Activated gamma-delta T cell treated with anti-CD3 and anti-CD28 coated beads, Interleukin-2, amount 50 U/mL, for 16 hours (primary cell): Measurements from ENCODE around the gene IGSF9B.

Experiments used
- DNase-seq: peaks from one replicate; pipeline ENCODE4 v3.0.0-alpha.2; 2020; ENCODE audit warnings: low read depth

IGSF9B gene

DNA sequence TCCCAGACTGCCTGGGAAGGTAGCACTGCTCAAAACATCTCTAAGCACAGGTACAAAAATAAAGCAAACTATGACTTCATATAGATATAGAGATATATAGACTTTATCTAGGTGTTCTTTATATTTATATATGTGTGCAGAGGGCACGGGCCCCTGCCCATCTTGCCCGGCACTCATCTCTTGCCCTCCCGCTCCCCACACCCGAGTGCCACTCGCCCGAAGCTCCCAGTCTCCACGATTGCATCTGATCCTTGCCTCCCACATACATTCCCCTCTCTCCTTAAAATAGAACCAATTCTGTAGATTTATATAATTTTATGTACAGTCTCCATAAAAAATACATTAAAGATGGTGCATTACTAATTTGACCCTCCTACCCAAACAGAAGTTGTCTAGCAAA lies 55.5 kb downstream of the IGSF9B start:
- no peak for DNase-seq

DNA sequence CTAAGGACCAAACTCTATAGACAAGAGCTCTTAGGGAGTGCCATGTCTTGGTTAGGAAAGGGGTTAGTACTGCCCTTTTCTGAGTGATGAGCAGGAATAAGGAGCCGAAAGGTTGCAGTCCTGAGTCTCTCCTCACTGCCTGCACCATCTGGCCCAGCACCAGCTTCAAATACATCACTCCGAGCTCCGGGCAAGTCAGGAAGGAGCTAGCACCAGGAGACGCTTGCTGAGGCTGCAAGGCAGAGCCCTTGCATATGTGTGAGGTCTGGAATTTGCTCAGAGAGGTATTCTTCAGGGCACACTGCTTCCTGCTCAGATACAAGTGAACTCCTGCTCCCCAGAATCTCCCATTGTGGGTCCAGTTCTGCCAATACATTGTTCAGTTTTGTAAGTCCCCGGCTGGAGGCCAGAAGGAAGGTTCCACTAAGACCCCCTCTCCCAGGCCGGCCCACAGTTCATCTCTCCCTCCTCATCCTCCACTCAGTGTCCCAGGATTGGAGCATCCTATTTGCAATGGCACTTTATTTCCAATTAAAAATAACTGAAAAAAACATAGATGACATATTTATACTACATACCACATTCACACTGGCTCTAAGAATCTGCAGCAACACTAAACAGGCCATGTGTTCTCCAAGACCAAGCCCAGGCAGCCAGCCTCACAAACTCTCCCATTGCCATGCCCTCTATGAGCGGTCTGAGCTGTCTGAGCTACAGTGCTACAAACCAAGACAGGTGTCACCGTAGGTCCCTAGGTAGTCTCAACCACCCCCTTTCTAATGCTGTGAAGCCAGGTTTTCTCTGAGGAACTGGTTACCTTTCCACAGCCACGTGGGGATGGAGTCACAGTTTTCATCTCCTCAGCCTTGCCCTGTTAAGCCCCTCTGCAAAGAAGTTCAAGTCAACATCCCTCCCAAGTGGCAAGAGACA lies 56.3 kb downstream of the IGSF9B start:
- no peak for DNase-seq

DNA sequence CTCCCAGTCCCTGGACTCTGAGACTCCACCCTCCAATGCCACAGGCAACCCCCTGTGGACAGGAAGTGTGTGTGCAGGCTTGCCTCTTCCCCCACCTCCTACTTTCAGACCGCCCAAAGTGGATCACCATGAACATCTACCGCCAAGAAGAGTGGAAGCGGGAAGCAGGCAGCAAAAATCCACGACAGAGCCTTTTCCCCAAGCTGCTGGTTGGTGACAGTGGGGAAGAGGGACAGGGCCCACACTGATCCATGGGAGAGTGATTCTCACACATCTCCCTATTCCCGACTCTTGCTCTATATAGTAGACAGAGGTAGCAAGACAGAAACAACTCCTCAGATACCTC lies 58.0 kb downstream of the IGSF9B start:
- DNase-seq = no peak

DNA sequence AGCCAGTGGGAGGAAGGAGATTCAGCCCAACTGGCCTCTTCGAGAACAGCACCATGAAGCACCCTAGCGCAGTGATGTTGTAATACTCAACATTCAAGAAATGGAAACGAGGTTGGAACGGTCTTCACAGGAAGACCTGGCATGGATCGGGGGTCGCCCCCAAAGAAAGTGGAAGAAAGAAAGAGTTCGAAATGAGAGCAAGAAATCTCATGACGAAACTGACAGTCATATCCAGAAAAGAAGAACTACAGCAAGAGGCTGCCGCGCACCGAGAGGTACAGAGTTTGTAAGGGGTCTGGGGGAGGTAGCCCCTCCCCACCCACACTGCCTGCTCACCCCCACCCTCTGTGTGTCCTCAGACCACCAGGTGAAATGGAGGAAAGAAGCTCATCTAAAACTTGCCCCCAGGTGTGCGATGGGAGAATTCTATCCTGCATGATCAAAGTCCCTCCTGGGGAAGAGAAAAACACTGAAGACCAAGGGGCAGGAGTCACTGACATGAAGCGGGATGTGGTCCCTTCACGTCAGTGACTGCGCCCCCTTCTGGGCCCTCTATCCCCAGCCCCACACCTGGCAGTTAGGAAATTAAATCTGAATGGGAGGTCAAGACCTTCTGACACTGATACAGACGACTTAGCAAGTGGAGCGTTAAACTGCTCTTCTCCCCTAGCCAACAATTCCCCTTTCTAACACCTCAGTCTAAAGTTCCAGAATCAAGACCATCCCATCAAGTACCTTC lies 58.6 kb downstream of the IGSF9B start:
- no peak for DNase-seq

DNA sequence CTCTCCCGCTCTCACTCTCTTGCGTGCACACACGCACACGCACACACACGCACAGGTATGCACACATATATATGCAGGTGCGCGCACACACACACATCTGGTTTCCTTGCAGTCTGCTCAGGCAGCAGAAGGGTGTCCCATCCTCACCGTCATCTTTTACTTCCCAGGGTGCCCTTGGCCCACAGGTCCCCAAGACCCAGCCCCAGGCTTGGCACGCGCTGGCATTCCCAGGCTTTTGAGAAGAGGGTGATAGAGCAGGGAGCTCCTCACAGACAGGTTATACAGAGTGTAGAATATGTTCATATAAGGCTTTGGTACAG lies 59.5 kb downstream of the IGSF9B start:
- no peak for DNase-seq

DNA sequence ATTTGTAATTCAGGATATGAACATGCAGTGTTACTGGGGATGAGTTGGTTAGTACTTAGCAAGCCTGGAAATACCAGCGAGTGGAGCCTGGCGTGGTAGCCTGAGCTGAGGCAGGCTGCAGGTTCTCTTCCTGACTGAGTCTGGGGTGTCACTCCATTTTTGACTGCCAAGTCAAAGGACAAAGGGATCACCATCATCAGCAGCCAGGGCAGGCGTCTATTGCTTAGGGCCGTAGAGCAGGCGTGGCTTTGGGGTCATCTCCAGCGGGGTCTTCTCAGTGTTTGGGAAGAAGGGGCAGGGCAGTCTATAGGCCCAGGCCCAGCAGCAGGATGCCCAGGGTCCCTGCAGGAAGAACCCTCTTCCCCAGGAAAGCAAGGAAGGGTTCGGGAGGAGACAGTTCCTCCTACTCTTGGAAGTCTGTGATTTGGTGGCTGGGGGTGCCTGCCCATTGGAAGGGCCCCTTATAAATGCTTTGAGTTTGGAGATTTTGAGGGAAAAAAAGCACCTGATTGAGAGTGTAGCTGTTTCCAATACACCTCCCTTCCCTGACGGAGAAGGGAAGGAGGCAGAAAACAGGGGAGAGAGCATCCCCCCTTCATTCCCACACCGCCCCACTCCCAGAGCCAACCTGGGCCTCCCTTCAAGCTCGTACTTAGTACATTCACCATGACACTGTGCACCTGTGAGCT lies 60.0 kb downstream of the IGSF9B start:
- DNase-seq = no peak

DNA sequence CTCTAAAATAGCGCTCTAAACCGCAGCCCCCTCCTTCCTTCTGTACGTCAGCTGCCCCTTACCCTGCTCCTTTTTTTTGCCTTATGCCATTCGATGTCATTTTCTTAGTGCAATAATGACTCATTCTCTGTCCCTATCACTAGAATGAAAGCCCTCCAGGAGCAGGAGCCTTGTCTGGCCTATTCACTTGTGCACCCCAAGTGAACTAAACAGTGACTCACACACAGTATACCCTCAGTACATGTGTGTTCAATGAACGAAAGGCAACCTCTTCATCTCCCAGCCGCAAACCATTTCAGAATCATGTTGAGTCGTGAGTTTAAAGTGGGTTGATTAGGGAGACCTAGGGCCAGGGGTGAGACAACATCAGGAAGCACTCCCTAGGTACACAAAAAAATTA lies 60.7 kb downstream of the IGSF9B start:
- DNase-seq = no peak

DNA sequence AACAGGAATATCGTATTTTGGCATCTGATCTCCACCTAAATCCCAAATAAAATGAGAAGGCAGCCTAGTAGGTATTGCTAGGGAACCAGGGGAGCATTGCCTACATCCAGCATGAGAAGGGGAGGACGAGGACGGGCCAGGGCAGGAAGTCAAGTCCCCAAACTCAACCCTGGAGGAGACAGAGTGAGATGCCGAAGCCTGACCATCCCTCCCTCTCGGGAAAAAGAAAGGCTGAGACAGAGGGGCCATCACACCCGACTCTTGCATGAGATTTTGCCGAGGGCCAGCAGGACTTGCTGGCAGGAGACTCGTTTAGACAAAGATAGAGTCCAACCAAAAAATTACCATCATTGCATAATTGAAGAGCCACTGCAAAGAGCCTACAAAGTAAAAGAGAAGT lies 61.2 kb downstream of the IGSF9B start:
- DNase-seq = no peak

DNA sequence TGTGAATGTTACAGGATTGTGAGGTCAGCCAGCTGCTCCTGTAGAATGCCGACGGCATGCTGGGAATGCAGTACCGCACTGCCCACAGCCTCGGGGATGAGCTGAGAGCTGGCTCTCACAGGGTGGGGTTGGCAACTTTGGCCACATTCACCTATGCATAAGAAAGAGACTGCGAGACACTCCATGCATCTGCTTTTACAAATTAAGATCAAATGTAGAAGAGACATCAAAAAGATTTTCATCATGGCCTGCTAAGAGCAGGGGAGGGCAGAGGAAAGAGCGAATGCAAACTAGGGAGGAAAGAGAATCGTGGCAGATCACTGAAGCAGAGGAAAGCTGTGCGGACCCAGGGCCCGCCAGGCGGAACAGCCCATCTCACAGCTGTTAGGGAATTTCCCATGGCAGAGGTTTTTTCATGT lies 61.7 kb downstream of the IGSF9B start:
- DNase-seq = no peak

DNA sequence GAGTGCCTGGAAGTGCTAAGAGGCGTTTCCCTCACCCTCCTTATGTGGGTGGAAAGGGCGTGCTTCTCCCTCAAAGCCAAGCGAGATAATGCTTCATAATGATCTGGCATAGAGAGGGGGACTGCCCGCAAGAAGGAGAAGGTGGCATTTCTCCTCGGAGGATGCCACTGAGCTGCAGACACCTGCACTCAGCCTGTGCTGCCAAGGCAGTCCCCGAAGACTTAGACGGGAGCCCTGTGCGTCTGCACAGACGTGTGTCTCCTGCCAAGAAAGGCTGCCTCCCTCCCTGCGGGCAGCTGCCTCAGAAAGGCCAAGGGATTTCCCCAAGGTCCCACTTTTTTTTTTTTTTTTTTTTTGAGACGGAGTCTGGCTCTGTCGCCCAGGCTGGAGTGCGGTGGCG lies 63.4 kb downstream of the IGSF9B start:
- DNase-seq = no peak

DNA sequence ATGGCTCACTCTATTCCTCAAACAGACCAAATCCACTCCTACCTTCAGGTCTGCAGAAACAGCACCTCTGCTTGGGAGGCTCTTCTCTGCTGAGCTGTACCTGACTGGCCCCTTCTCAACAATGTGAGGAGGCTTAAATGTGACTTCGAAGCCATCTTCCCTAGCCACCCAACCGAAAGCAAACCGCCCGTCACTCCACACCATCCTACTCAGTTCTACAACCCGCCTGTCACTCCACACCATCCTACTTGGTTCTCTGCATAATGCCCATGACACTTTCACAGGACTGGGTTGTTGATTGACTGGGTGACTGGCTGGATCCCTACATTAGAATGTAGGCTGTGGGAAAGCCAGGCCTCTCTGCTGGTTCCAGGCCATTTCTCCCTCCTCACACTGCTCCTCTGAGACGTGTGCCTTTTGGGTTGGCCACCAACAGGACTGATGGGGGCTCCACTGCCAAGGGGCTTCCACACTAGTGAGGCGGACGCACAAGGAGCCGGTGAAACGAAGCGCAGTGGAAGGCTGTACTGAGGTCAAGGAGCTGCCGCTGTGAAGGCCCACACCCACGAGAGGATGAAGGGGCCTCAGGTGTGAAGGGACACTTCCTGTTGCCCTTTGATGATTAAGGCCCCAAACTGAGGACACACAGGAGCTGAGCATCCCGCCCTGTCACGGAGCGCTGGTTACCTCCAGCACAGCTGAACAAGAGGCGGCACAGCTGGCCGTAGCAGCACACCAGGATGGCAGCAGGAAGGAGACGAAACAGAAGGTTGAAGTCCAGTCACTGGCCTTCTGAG lies 64.0 kb downstream of the IGSF9B start:
- DNase-seq = no peak

DNA sequence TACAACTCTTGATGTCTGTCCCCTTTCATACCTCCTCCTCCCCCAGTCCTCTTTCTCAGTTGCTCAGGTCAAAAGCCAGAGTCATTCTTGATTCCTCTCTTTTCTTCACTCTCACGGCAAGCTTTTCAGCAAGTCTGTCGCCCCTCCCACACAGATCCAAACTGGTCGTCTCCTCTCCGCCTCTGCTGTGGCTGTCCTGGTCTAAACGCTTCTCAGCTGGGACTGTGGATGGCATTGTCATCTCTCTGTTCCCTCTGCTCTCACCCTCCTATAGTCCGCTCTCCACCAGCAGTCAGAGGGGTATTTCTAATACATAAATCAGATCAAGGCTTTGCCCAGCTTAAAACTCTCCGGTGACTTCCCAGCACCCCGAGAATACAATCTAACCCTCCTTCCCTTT lies 64.6 kb downstream of the IGSF9B start:
- no peak for DNase-seq

DNA sequence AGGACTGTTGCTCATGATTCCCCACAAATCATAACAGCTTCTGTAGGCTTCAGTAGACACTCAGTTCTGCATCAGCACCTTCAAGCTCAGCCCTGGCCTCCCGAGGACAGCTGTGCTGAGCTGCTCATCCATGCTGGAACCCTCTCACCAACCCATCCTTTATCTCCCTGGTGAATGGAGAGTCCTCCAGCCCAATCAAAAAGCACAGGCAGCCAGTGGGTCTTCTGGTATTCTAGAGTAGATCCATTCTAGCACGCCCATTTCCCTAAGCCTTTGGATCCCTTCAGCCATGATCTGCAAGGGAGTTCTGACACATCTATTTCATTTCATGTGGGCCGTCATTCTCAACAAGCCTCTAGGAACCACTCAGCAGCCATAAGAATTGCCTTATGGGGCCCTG lies 66.9 kb downstream of the IGSF9B start:
- no peak for DNase-seq

DNA sequence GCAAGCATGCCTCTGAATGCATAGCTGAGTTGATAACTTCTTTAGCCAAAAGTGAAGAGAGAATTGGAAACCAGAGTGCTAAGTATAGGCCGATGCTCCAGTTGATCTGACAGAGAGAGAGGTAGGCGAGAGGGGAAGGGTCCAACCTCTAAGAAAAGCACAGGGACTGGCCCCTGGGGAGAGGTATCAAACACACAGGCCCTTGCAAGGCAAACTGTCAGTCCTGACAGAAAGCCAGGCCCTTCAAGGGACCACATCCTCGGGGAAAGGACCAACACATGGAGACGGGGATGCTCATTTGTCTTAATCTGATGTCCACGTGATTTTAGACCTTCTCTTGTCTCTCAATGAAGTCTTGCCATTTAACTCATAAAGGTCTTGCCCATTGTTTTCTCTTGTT lies 67.6 kb downstream of the IGSF9B start:
- DNase-seq = no peak

DNA sequence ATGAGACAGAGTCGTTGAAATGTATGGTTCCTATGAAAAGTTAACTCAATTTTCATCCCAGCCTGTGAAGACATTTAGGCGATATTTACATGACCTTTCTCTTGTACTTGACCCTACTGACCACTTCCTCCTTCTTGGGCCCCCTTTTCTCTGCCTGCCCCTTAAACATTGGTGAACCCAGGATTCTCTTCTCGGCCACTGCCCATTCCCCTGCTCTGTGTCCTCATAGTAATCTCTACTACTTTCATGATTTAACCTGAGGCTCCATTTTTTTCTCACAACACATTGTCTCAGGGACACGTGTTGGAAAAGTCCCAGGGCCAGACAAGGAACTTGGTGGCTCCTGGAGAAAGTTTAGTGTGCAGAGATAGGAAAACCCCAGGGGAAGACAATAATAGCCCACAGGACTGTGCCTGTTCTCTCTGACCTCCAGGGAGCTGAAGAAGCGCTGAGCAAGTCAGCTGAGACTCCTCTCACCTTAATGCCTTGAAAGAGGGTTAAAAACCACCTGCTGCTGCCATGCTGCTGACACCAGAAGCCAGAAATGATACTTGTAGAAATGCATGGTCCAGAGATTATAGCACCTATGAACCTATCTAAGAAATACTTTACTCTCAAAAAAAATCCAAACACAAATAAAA lies 69.0 kb downstream of the IGSF9B start:
- no peak for DNase-seq

DNA sequence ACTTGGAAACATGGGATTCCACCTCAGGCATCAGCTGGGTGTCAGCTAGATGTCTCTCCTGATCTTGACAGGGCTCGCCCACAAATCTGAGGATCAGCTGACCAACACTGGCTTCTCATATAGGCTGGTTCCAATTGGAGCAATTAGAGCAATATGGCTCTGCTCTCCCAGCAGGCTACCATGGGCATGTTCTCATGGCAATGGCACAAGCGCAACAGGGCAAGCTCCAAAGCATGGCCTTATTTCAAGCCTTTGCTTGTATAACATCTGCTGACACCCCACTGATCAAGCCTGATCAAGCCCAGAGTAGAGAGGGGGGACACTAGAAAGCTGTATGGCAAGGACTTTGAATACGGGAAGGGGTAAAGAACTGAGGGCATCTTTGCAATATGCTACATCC lies 70.7 kb downstream of the IGSF9B start:
- DNase-seq = no peak

DNA sequence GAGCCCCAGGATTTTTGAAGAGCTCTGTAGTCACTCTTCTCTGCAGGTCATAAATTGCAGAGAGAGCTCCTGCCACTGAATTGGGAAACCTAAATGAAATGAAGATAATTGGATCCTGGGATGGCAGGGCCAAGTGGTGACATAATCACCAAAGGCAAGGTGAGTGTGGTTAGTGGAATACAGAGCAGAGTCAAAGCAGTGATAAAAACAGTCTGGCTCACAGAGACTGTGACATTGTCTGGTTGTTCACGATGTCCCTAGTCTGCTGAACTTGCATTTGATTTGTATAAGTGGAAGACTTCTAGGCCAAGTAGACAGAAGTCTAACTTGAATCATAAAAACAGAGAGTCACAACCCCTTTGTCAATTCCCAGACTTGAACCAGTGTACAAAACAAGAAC lies 84.6 kb downstream of the IGSF9B start:
- DNase-seq = no peak

DNA sequence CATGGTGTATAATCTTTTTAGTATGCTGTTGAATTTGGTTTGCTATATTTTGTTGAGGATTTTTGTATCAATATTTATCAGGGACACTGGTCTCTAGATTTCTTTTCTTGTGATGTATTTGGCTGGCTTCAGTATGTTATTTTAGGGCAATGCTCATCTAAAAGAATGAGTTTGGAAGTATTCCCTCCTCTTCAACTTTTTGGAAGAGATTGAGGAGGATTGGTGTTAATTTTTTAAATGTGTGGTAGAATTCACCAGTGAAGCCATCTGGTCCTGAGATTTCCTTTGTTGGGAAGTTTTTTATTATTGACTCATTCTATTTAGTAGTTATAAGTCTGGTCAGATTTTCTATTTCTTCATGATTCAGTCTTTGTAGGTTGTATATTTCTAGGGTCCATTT lies 89.3 kb downstream of the IGSF9B start:
- DNase-seq = no peak

DNA sequence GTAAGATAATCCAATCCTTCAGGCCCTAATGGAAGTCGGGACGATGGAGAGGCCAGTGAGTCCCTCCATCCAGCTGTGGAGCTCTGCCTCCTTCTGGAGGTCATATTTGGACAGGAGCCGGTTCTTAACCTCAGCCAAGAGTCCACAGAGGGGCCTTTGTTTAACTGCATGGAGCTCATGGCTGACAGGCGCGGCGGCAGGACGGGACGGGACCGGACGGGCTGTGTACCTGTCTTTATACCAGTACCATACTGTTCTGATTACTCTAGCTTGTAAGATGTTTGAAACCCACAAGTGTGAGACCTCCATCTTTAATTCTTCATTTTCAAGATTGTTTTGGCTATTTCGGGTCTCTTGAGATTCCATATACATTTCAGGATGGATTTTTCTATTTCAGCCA lies 91.3 kb downstream of the IGSF9B start:
- no peak for DNase-seq

DNA sequence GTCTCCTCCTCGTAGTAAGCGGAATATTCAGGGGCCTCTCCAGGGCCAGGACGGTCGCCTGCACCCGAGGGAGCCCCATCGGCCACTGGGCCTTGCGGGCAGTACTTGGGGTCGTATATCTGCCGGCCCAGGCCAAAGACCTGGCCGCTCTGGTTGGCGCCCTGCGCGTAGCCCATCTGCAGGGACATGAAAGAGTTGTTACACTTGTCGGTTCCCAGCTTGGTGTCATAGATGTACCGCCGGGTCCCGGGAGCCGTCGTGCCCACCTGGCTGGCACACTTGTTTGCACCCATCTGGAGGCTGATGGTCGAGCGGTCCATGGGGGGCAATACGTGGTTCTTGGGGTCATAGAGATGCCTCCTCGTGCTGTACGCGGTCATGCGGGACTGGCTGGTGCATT lies 92.0 kb downstream of the IGSF9B start:
- DNase-seq = no peak

DNA sequence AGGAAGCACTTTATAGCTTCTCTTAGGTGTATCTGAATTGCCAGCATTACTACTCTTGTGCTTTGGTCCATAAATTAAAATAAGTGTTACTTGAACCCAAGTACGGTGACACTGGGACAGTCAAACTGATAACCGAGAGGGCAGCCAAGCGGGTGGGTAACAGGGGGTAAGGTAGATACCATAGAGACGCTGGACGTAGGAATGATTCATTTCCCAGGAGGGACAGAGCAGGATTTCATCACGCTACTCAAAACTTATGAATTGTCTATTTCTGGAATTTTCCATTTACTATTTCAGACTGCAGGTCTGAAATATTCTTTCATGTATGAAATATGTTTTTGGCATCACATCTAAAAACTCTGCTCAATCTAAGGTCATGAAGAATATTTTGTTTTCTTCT lies 96.6 kb downstream of the IGSF9B start:
- no peak for DNase-seq
